Measurements from ENCODE around the gene RDH12. TPM values are rescaled to one million over a fixed set of nuclear protein-coding genes. Genes with fewer than 3 reads are reported as not detected.

Gene RDH12
- total and polyA plus RNA-seq, 2 experiments from 2014 or later = not detected

DNA sequence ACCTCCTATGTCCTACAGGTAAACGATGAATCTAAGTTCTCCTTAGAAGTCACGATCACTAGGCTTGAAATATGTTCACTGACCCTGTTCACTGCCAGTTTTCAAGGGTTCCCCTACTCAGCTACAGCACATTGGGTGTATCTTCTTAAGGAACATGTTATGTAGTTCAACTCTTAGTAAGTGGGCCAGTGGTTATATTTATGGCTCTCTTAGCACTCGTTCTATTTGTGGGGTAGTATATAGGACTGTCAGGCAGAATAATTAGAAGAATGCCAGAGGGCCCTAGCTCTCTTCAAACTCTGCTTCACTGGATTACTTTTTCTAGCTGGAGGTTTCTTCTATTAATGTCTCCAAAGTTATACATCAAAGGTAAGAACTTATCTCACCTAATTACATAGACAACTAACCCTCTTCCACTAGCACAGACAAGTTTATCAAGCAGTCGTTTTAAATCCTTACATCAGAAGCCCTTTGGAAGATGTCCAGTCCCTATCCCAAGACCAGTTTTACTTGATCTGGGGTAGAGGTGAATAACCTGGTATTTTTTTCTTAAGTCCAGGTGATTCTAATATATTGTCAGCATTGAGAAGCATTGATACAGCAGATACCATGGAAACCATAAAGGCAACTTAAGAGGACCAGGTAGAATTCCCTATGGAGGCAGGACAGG lies 75.1 kb downstream of the RDH12 start:
- Histone ChIP-seq H3K36me3 (ENCODE audit: low read depth) (peaks cover 41% of the 10 kb centered on the region; the same call in 1 of the 2 replicates), H3K27me3 (replicated peaks; ENCODE audit: insufficient read depth) (no peaks in the 10 kb centered on the region), H3K27ac (no peak overlapping the region), H3K4me3 (no peak overlapping the region), H3K9me2 (ENCODE audit: insufficient read depth) (no peaks in the 10 kb centered on the region), H3K9ac (no peak overlapping the region), H3K79me2 (ENCODE audit: insufficient read depth) (no peaks in the 10 kb centered on the region), H3F3A (ENCODE audit: insufficient read depth) (no peaks in the 10 kb centered on the region), H3K9me3 (ENCODE audit: low read depth) (no peaks in the 10 kb centered on the region), H3K4me1 (ENCODE audit: insufficient read depth) (no peaks in the 10 kb centered on the region), H3K4me2 (ENCODE audit: unreplicated experiment) (no peak overlapping the region), H2AFZ (no peak overlapping the region), H4K20me1 (ENCODE audit: insufficient read depth) (no peaks in the 10 kb centered on the region)
- 60% methylated on average over 4 of the region's 4 CpGs for WGBS, 2 experiments (ENCODE audit: low coverage in 1 of 2, low lambda C conversion rate in 2 of 2, missing lambda C conversion rate in 2 of 2)
- no peak for DNase-seq
- in situ Hi-C loops (cut with MboI) = no loop called here
- no peak for TF ChIP-seq EZH2 (IDR thresholded peaks at IDR 0.05; ENCODE audit: insufficient read depth, poor library complexity, severe bottlenecking)
- no peak for TF ChIP-seq EZH2phosphoT487 (IDR thresholded peaks at IDR 0.05; ENCODE audit: insufficient read depth, low read depth)

- Histone ChIP-seq H3K9me3 (ENCODE audit: low read depth) (no peaks in the 10 kb centered on the region), H3K27ac (no peak overlapping the region), H2AFZ (no peak overlapping the region), H3K9me2 (ENCODE audit: insufficient read depth) (no peaks in the 10 kb centered on the region), H3K9ac (no peak overlapping the region), H3K27me3 (replicated peaks; ENCODE audit: insufficient read depth) (no peaks in the 10 kb centered on the region), H3K4me1 (ENCODE audit: insufficient read depth) (no peaks in the 10 kb centered on the region), H3K79me2 (ENCODE audit: insufficient read depth) (no peaks in the 10 kb centered on the region), H3F3A (ENCODE audit: insufficient read depth) (no peaks in the 10 kb centered on the region), H4K20me1 (ENCODE audit: insufficient read depth) (no peaks in the 10 kb centered on the region), H3K36me3 (ENCODE audit: low read depth) (peaks cover 35% of the 10 kb centered on the region; the same call in 1 of the 2 replicates), H3K4me2 (ENCODE audit: unreplicated experiment) (no peak overlapping the region), H3K4me3 (no peak overlapping the region)
- in situ Hi-C loops (cut with MboI) = no loop called here
- no peak for DNase-seq
- no peak for TF ChIP-seq EZH2phosphoT487 (IDR thresholded peaks at IDR 0.05; ENCODE audit: insufficient read depth, low read depth)
- no peak for TF ChIP-seq EZH2 (IDR thresholded peaks at IDR 0.05; ENCODE audit: insufficient read depth, poor library complexity, severe bottlenecking)
- whole genome bisulfite sequencing, 2 experiments (ENCODE audit: low coverage in 1 of 2, low lambda C conversion rate in 2 of 2, missing lambda C conversion rate in 2 of 2) = 90 to 96% methylated on average over 1 of the region's 1 CpG
Observed at GRCh38 chr14:67778792-67779191, 77.1 kb downstream of the RDH12 start.

DNA sequence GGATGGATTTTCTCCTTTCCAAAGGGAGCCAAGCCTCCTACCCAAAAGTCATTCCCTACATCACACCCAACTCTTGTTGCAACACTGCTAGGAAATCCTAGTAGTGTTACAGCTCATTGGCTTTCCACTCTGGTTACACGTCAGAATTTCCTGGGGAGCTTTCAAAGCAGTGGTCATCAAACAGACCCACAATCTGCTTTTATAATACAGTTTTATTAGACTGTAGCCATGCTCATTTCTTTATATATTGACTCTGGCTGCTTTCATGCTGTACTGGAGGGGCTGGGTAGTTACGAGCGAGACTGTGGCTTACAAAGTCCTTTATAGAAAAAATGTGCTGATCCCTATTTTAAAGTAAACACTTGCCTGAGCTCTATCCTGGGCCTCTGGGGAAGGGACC lies 80.4 kb downstream of the RDH12 start:
- no peaks in the 10 kb centered on the region for H4K20me1 ChIP-seq (ENCODE audit: insufficient read depth)
- no peak overlapping the region for H2AFZ ChIP-seq
- no peak overlapping the region for H3K4me3 ChIP-seq
- H3K79me2 ChIP-seq (ENCODE audit: insufficient read depth) = no peaks in the 10 kb centered on the region
- DNase-seq = no peak
- H3K27ac ChIP-seq = no peak overlapping the region
- H3K36me3 ChIP-seq (ENCODE audit: low read depth) = peaks cover 33% of the 10 kb centered on the region; the same call in 1 of the 2 replicates
- 32 to 35% methylated on average over 3 of the region's 3 CpGs for WGBS, 2 experiments (ENCODE audit: low coverage in 1 of 2, low lambda C conversion rate in 2 of 2, missing lambda C conversion rate in 2 of 2)
- no peaks in the 10 kb centered on the region for H3K27me3 ChIP-seq (replicated peaks; ENCODE audit: insufficient read depth)
- H3K9ac ChIP-seq = no peak overlapping the region
- H3K9me3 ChIP-seq (ENCODE audit: low read depth) = no peaks in the 10 kb centered on the region
- no peaks in the 10 kb centered on the region for H3K4me1 ChIP-seq (ENCODE audit: insufficient read depth)
- H3F3A ChIP-seq (ENCODE audit: insufficient read depth) = no peaks in the 10 kb centered on the region
- in situ Hi-C loops (cut with MboI) = no loop called here
- no peaks in the 10 kb centered on the region for H3K9me2 ChIP-seq (ENCODE audit: insufficient read depth)
- H3K4me2 ChIP-seq (ENCODE audit: unreplicated experiment) = no peak overlapping the region
- no peak for TF ChIP-seq EZH2phosphoT487 (IDR thresholded peaks at IDR 0.05; ENCODE audit: insufficient read depth, low read depth)
- no peak for TF ChIP-seq EZH2 (IDR thresholded peaks at IDR 0.05; ENCODE audit: insufficient read depth, poor library complexity, severe bottlenecking)

Small RNAs within 50 kb of the gene (small RNA-seq; reads per million reads assigned to genes)
- not detected for gene AL049779.3 (ENCODE audit: low read depth, low replicate concordance)
- not detected for gene RN7SL369P (ENCODE audit: low read depth, low replicate concordance)
- not detected for gene RNA5SP386 (ENCODE audit: low read depth, low replicate concordance)

Other genes starting within 250 kb of the RDH12 start
- 0.65 and 1.1 TPM in 2 replicates for gene TMEM229B, start 213.2 kb upstream of the RDH12 start, total RNA-seq (2014; rRNA removed; shearing (Covaris generic))
- 0.43 and 0.48 TPM in 2 replicates for gene TMEM229B, start 213.2 kb upstream of the RDH12 start, polyA plus RNA-seq (2016; fragmentation: Nextera tagmentation; extraction: Ambion mirVana)
- gene PLEKHH1, start 168.6 kb upstream of the RDH12 start, total RNA-seq (2014; rRNA removed; shearing (Covaris generic)) = under 0.01 TPM in 1 of 2 replicates, not detected in the other
- 0.13 TPM in 1 of 2 replicates, not detected in the other for gene PLEKHH1, start 168.6 kb upstream of the RDH12 start, polyA plus RNA-seq (2016; fragmentation: Nextera tagmentation; extraction: Ambion mirVana)
- 10.8 and 27.6 TPM in 2 replicates for gene PIGH, start 101.6 kb upstream of the RDH12 start, total RNA-seq (2014; rRNA removed; shearing (Covaris generic))
- gene PIGH, start 101.6 kb upstream of the RDH12 start, polyA plus RNA-seq (2016; fragmentation: Nextera tagmentation; extraction: Ambion mirVana) = 22.4 and 23.4 TPM in 2 replicates
- gene ARG2, start 82.0 kb upstream of the RDH12 start, total RNA-seq (2014; rRNA removed; shearing (Covaris generic)) = 6.3 and 8.2 TPM in 2 replicates
- 5.6 and 5.8 TPM in 2 replicates for gene ARG2, start 82.0 kb upstream of the RDH12 start, polyA plus RNA-seq (2016; fragmentation: Nextera tagmentation; extraction: Ambion mirVana)
- gene VTI1B, start 27.3 kb upstream of the RDH12 start, total RNA-seq (2014; rRNA removed; shearing (Covaris generic)) = 61.5 and 64.2 TPM in 2 replicates
- gene VTI1B, start 27.3 kb upstream of the RDH12 start, polyA plus RNA-seq (2016; fragmentation: Nextera tagmentation; extraction: Ambion mirVana) = 192 and 207 TPM in 2 replicates
- gene RDH11, start 6.1 kb upstream of the RDH12 start, total RNA-seq (2014; rRNA removed; shearing (Covaris generic)) = 59.1 and 59.4 TPM in 2 replicates
- 56.7 and 57.5 TPM in 2 replicates for gene RDH11, start 6.1 kb upstream of the RDH12 start, polyA plus RNA-seq (2016; fragmentation: Nextera tagmentation; extraction: Ambion mirVana)
- 10.8 and 11.6 TPM in 2 replicates for gene ZFYVE26, start 114.7 kb downstream of the RDH12 start, total RNA-seq (2014; rRNA removed; shearing (Covaris generic))
- gene ZFYVE26, start 114.7 kb downstream of the RDH12 start, polyA plus RNA-seq (2016; fragmentation: Nextera tagmentation; extraction: Ambion mirVana) = 2.7 and 3.9 TPM in 2 replicates
- 4.0 and 7.7 TPM in 2 replicates for gene RAD51B, start 117.9 kb downstream of the RDH12 start, total RNA-seq (2014; rRNA removed; shearing (Covaris generic))
- 8.8 and 9.3 TPM in 2 replicates for gene RAD51B, start 117.9 kb downstream of the RDH12 start, polyA plus RNA-seq (2016; fragmentation: Nextera tagmentation; extraction: Ambion mirVana)